GM23248 (cell line): Measurements from ENCODE around the gene ZFPL1.

ENCODE experiments used
- EZH2 ChIP-seq: fragments of 200-600 bp; sonication (generic); IDR thresholded peaks from 2 replicates; pipeline ENCODE4 v1.6.1; 2018; ENCODE audit warnings: antibody characterized with exemption, mild to moderate bottlenecking; ENCODE audit not compliant: insufficient read depth, poor library complexity, severe bottlenecking
- EZH2phosphoT487 ChIP-seq: fragments of 200-600 bp; sonication (generic); IDR thresholded peaks from 2 replicates; pipeline ENCODE4 v1.6.1; 2018; ENCODE audit warnings: antibody characterized with exemption, moderate library complexity, mild to moderate bottlenecking, low read depth; ENCODE audit not compliant: insufficient read depth

DNA sequence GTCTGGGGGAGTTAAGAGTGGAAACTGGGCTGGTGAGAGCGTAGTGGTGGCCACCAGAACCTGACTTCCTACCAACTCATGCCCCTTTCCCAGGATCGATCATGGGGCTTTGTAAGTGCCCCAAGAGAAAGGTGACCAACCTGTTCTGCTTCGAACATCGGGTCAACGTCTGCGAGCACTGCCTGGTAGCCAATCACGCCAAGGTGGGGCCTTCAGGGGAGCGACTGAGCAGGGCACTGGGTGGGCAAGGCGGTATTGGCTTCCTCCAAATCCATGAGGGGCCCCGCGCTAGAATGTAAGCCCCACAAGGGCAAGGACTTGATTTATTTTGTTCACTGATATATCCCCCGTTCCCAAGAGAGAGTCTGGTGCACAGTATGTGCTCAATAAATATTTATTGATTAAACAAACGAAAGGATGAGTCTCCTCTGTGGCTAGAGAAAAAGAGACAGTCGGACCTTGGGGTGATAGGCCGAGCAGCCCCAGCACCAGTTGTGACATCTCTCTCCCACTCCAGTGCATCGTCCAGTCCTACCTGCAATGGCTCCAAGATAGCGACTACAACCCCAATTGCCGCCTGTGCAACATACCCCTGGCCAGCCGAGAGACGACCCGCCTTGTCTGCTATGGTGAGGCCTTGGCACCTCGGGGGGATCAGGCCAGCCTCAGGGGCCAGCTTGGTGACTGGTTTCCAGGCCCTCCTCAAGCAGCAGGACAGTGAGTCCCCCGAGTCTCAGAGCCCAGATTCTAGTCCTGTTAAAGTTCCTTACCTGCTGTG is 765 bp downstream of the ZFPL1 start:
- TF ChIP-seq EZH2 (no peak), EZH2phosphoT487 (no peak)
